Measurements from ENCODE around the gene WDR45B. TPM values are rescaled to one million over a fixed set of nuclear protein-coding genes. Genes with fewer than 3 reads are reported as not detected.
"Not testable (repeated sequence)": the region's sequence is repeated elsewhere in the genome, so short reads cannot be mapped to it uniquely, and the experiment has no call there.

The WDR45B gene
- total RNA-seq, 2 experiments from 2014 or later, result 49.8 to 54.3 TPM

- peak overlapping the region; percentile 61 for H3K27ac Mint-ChIP-seq
- H3K4me3 Mint-ChIP-seq, result no peak overlapping the region
- H3K4me1 ChIP-seq (ENCODE audit: insufficient read depth, low read length), result peaks cover 13% of the 10 kb centered on the region
- no peak for TF ChIP-seq CTCF (IDR thresholded peaks at IDR 0.05)
- H3K27me3 Mint-ChIP-seq, result no peaks in the 10 kb centered on the region
- ATAC-seq (ENCODE audit: poor library complexity), result no peak
- H3K9me3 Mint-ChIP-seq, result no peaks in the 10 kb centered on the region
- no peaks in the 10 kb centered on the region for H3K9me3 ChIP-seq (ENCODE audit: control insufficient read depth in 1 of 2, insufficient read depth in 1 of 2, low read length in 2 of 2)
- intact Hi-C loops (cut with DNase I, micrococcal nuclease), result no loop called here
- H3K36me3 ChIP-seq (ENCODE audit: insufficient read depth, low read length), result peaks cover 32% of the 10 kb centered on the region
- DNase-seq, result peak in 2 of 14 experiments; percentile 17 to 36
- CTCF ChIA-PET, result no interaction called here
- no peaks in the 10 kb centered on the region for H3K27me3 ChIP-seq (ENCODE audit: control insufficient read depth in 1 of 2, insufficient read depth in 2 of 2, low read length in 2 of 2)
- POLR2A ChIA-PET, result no interaction called here
- H3K27ac ChIP-seq (ENCODE audit: low read depth in 1 of 2, low read length in 2 of 2), result no peak overlapping the region
- H3K4me1 Mint-ChIP-seq (ENCODE audit: low read depth), result peaks cover 23% of the 10 kb centered on the region
- no peak overlapping the region for H3K4me3 ChIP-seq (ENCODE audit: low read length)
- peaks cover 37% of the 10 kb centered on the region for H3K36me3 Mint-ChIP-seq (ENCODE audit: low read depth)
These were observed 60.8 kb downstream of the WDR45B start for GRCh38 chr17:82587234-82588086.

GRCh38 chr17:82586576-82587233 lies 61.5 kb downstream of the WDR45B start:
- Mint-ChIP-seq H3K9me3 (no peaks in the 10 kb centered on the region), H3K4me1 (ENCODE audit: low read depth) (peaks cover 16% of the 10 kb centered on the region), H3K27ac (peak overlapping the region; percentile 61), H3K36me3 (ENCODE audit: low read depth) (peaks cover 44% of the 10 kb centered on the region), H3K4me3 (no peak overlapping the region), H3K27me3 (no peaks in the 10 kb centered on the region)
- no peak overlapping the region for H3K4me3 ChIP-seq (ENCODE audit: low read length)
- intact Hi-C loops (cut with DNase I, micrococcal nuclease), result no loop called here
- H3K9me3 ChIP-seq (ENCODE audit: control insufficient read depth in 1 of 2, insufficient read depth in 1 of 2, low read length in 2 of 2), result no peaks in the 10 kb centered on the region
- no peak for TF ChIP-seq CTCF (IDR thresholded peaks at IDR 0.05)
- no peaks in the 10 kb centered on the region for H3K27me3 ChIP-seq (ENCODE audit: control insufficient read depth in 1 of 2, insufficient read depth in 2 of 2, low read length in 2 of 2)
- H3K27ac ChIP-seq (ENCODE audit: low read depth in 1 of 2, low read length in 2 of 2), result peak overlapping the region in 1 of 2 donors; percentile 43
- H3K36me3 ChIP-seq (ENCODE audit: insufficient read depth, low read length), result peaks cover 37% of the 10 kb centered on the region
- DNase-seq (no peak), ATAC-seq (ENCODE audit: poor library complexity) (no peak)
- ChIA-PET POLR2A (no interaction called here), CTCF (no interaction called here)
- peaks cover 5% of the 10 kb centered on the region for H3K4me1 ChIP-seq (ENCODE audit: insufficient read depth, low read length)

GRCh38 chr17:82585935-82586575 lies 62.2 kb downstream of the WDR45B start:
- POLR2A ChIA-PET; CTCF ChIA-PET; H3K9me3 Mint-ChIP-seq; intact Hi-C loops (cut with DNase I, micrococcal nuclease); H3K27me3 Mint-ChIP-seq; H3K9me3 ChIP-seq (ENCODE audit: control insufficient read depth in 1 of 2, insufficient read depth in 1 of 2, low read length in 2 of 2); H3K4me3 Mint-ChIP-seq; H3K27me3 ChIP-seq (ENCODE audit: control insufficient read depth in 1 of 2, insufficient read depth in 2 of 2, low read length in 2 of 2); H3K4me3 ChIP-seq (ENCODE audit: low read length); H3K4me1 ChIP-seq (ENCODE audit: insufficient read depth, low read length); H3K4me1 Mint-ChIP-seq (ENCODE audit: low read depth); ATAC-seq (ENCODE audit: poor library complexity): not testable (repeated sequence)
- H3K27ac ChIP-seq (ENCODE audit: low read depth in 1 of 2, low read length in 2 of 2), result peak overlapping the region in 1 of 2 donors; percentile 43
- peaks cover 37% of the 10 kb centered on the region for H3K36me3 ChIP-seq (ENCODE audit: insufficient read depth, low read length)
- DNase-seq, result peak in 3 of 14 experiments; percentile 24 to 72 (median 39)
- H3K36me3 Mint-ChIP-seq (ENCODE audit: low read depth), result peaks cover 45% of the 10 kb centered on the region
- H3K27ac Mint-ChIP-seq, result peak overlapping the region; percentile 79

Data from CD4-positive, alpha-beta T cell (primary cell).